Endothelial cell (in vitro differentiated cells): ENCODE results near the gene KCNQ1OT1. TPM values are rescaled to one million over a fixed set of nuclear protein-coding genes. Genes with fewer than 3 reads are reported as not detected.
A peak's percentile ranks its signal among the peaks of the same experiment; 100 is the strongest.

Source experiments
- DNase-seq: peaks from one replicate; pipeline ENCODE4 v3.0.0; 2021; ENCODE audit warnings: low spot score
- H3K27ac Mint-ChIP-seq: one replicate; pipeline ENCODE4 v1.8.0; 2021; ENCODE audit warnings: mixed read lengths, inconsistent platforms; ENCODE audit not compliant: unreplicated experiment
- H3K27me3 Mint-ChIP-seq: one replicate; pipeline ENCODE4 v1.8.0; 2021; ENCODE audit warnings: mild to moderate bottlenecking, moderate library complexity, mixed read lengths, inconsistent platforms; ENCODE audit not compliant: unreplicated experiment
- H3K36me3 Mint-ChIP-seq: one replicate; pipeline ENCODE4 v1.8.0; 2021; ENCODE audit warnings: mild to moderate bottlenecking, low read depth, mixed read lengths, inconsistent platforms; ENCODE audit not compliant: unreplicated experiment
- H3K4me1 Mint-ChIP-seq: one replicate; pipeline ENCODE4 v1.8.0; 2021; ENCODE audit warnings: mild to moderate bottlenecking, mixed read lengths, inconsistent platforms; ENCODE audit not compliant: unreplicated experiment
- H3K4me3 Mint-ChIP-seq: one replicate; pipeline ENCODE4 v1.8.0; 2021; ENCODE audit warnings: mild to moderate bottlenecking, mixed read lengths, inconsistent platforms; ENCODE audit not compliant: unreplicated experiment
- H3K9me3 Mint-ChIP-seq: one replicate; pipeline ENCODE4 v1.8.0; 2021; ENCODE audit warnings: mixed read lengths, inconsistent platforms; ENCODE audit not compliant: unreplicated experiment
- CTCF ChIP-seq: fragments of 200-600 bp; sonication (generic); IDR thresholded peaks from one replicate; pipeline ENCODE4 v1.5.0; 2021; ENCODE audit warnings: antibody characterized with exemption; ENCODE audit not compliant: unreplicated experiment
- total RNA-seq: library from RNA; stranded (reverse); fragmentation: NEBNext Ultra II Directional; extraction: Animal tissue kit (Norgen Biotek cat#: 25700); gene quantifications from one replicate; pipeline ENCODE4 v1.2.1, GENCODE V29; 2021; ENCODE audit not compliant: unreplicated experiment

KCNQ1OT1 gene
- total RNA-seq, 1 donor from 2014 or later, result 1.2 TPM

GRCh38 chr11:2587976-2588748 is 111.6 kb downstream of the KCNQ1OT1 start:
- Mint-ChIP-seq H3K27ac (peak overlapping the region; percentile 42), H3K4me3 (no peak overlapping the region), H3K27me3 (peaks cover 7% of the 10 kb centered on the region), H3K4me1 (no peaks in the 10 kb centered on the region), H3K36me3 (peaks cover 15% of the 10 kb centered on the region), H3K9me3 (no peaks in the 10 kb centered on the region)
- no peak for DNase-seq
- TF ChIP-seq CTCF, result no peak

- no peak for TF ChIP-seq CTCF
- no peak overlapping the region for H3K4me3 Mint-ChIP-seq
- no peak overlapping the region for H3K27ac Mint-ChIP-seq
- DNase-seq, result peak; percentile 3
- no peaks in the 10 kb centered on the region for H3K9me3 Mint-ChIP-seq
- peaks cover 7% of the 10 kb centered on the region for H3K27me3 Mint-ChIP-seq
- peaks cover 4% of the 10 kb centered on the region for H3K4me1 Mint-ChIP-seq
- peaks cover 15% of the 10 kb centered on the region for H3K36me3 Mint-ChIP-seq
Measured at GRCh38 chr11:2587132-2587930, 112.5 kb downstream of the KCNQ1OT1 start.

- no peak for TF ChIP-seq CTCF
- Mint-ChIP-seq H3K4me1 (peaks cover 5% of the 10 kb centered on the region), H3K27me3 (peaks cover 7% of the 10 kb centered on the region), H3K4me3 (no peak overlapping the region), H3K36me3 (peaks cover 15% of the 10 kb centered on the region), H3K9me3 (no peaks in the 10 kb centered on the region), H3K27ac (no peak overlapping the region)
- no peak for DNase-seq
Measured at GRCh38 chr11:2586793-2587131, 113.0 kb downstream of the KCNQ1OT1 start.

- Mint-ChIP-seq H3K27ac (no peak overlapping the region), H3K27me3 (peaks cover 7% of the 10 kb centered on the region), H3K4me1 (peaks cover 5% of the 10 kb centered on the region), H3K4me3 (no peak overlapping the region), H3K9me3 (no peaks in the 10 kb centered on the region), H3K36me3 (peaks cover 15% of the 10 kb centered on the region)
- DNase-seq, result peak; percentile 2
- no peak for TF ChIP-seq CTCF
Measured at GRCh38 chr11:2586087-2586792, 113.6 kb downstream of the KCNQ1OT1 start.
